ENCODE measurements around the gene DRC3.

GRCh38 chr17:17963066-17963465 is 9.6 kb upstream of the DRC3 start:
- TF ChIP-seq CTCF (IDR thresholded peaks at IDR 0.05; ENCODE audit: low read depth, low read length, missing input control) (no peak), RAD21 (IDR thresholded peaks at IDR 0.05) (no peak)
